Neuronal stem cell (in vitro differentiated cells): ENCODE measurements around the gene SH2D6.

ENCODE experiments used
- DNase-seq: peaks from one replicate; pipeline ENCODE4 v3.0.0-alpha.2; 2013; ENCODE audit warnings: low spot score
- H2AFZ ChIP-seq: one replicate; pipeline ENCODE4 v1.6.1; 2013; ENCODE audit warnings: mild to moderate bottlenecking, low read length, inconsistent platforms
- H2AK5ac ChIP-seq: 2 replicates; pipeline ENCODE4 v1.6.1; 2013; ENCODE audit warnings: low read depth, mild to moderate bottlenecking, inconsistent platforms, low read length, moderate library complexity, mixed read lengths
- H2BK120ac ChIP-seq: 2 replicates; pipeline ENCODE4 v1.6.1; 2013; ENCODE audit warnings: low read depth, mild to moderate bottlenecking, inconsistent platforms, low read length, moderate library complexity, mixed read lengths
- H2BK12ac ChIP-seq: one replicate; pipeline ENCODE4 v1.6.1; 2013; ENCODE audit warnings: low read length, inconsistent platforms
- H2BK15ac ChIP-seq: 2 replicates; pipeline ENCODE4 v1.6.1; 2013; ENCODE audit warnings: mild to moderate bottlenecking, low read length, inconsistent platforms, mixed read lengths
- H2BK5ac ChIP-seq: one replicate; pipeline ENCODE4 v1.6.1; 2013; ENCODE audit warnings: inconsistent platforms, mild to moderate bottlenecking, low read length, moderate library complexity
- H3K14ac ChIP-seq: one replicate; pipeline ENCODE4 v1.6.1; 2013; ENCODE audit warnings: low read length, inconsistent platforms
- H3K18ac ChIP-seq: 2 replicates; pipeline ENCODE4 v1.6.1; 2013; ENCODE audit warnings: low read length, inconsistent platforms
- H3K23ac ChIP-seq: 2 replicates; pipeline ENCODE4 v1.6.1; 2013; ENCODE audit warnings: low read depth, mild to moderate bottlenecking, mixed read lengths, low read length, inconsistent platforms; ENCODE audit not compliant: poor library complexity
- H3K27ac ChIP-seq: replicated peaks from 3 replicates; pipeline ENCODE4 v1.5.1; 2013; ENCODE audit warnings: low read length, inconsistent platforms
- H3K27me3 ChIP-seq, 3 experiments: 2 replicates each; pipeline ENCODE4 v1.6.1; 2013; ENCODE audit warnings: low read length in 3 of 3, mild to moderate bottlenecking in 2 of 3, inconsistent platforms in 1 of 3, low read depth in 1 of 3, mixed read lengths in 1 of 3, moderate library complexity in 1 of 3; ENCODE audit not compliant: control insufficient read depth in 3 of 3, insufficient read depth in 3 of 3
- H3K36me3 ChIP-seq, 2 donors: replicated peaks in 1 of 2; 2 replicates each; pipeline ENCODE4 v1.6.1; 2013; ENCODE audit warnings: low read length in 2 of 2; ENCODE audit not compliant: control insufficient read depth in 2 of 2, insufficient read depth in 2 of 2
- H3K4ac ChIP-seq: 2 replicates; pipeline ENCODE4 v1.6.1; 2013; ENCODE audit warnings: inconsistent platforms, mild to moderate bottlenecking, low read length, moderate library complexity
- H3K4me1 ChIP-seq, 2 donors: 1 replicate in 1 of 2; 2 replicates in 1 of 2; pipeline ENCODE4 v1.6.1; 2013; ENCODE audit warnings: low read length in 2 of 2, low read depth in 1 of 2; ENCODE audit not compliant: control insufficient read depth in 2 of 2, insufficient read depth in 1 of 2
- H3K4me2 ChIP-seq: one replicate; pipeline ENCODE4 v1.6.1; 2013; ENCODE audit warnings: mild to moderate bottlenecking, low read length, inconsistent platforms; ENCODE audit not compliant: insufficient read depth, poor library complexity, severe bottlenecking
- H3K4me3 ChIP-seq, 2 donors: 2 replicates each; pipeline ENCODE4 v1.5.1; 2013; ENCODE audit warnings: low read length in 2 of 2, mild to moderate bottlenecking in 2 of 2, inconsistent platforms in 1 of 2, moderate library complexity in 1 of 2
- H3K79me1 ChIP-seq: one replicate; pipeline ENCODE4 v1.6.1; 2013; ENCODE audit warnings: low read depth, mild to moderate bottlenecking, inconsistent platforms, low read length, moderate library complexity
- H3K9ac ChIP-seq: one replicate; pipeline ENCODE4 v1.6.1; 2013; ENCODE audit warnings: mild to moderate bottlenecking, low read depth, low read length, inconsistent platforms; ENCODE audit not compliant: poor library complexity
- H3K9me3 ChIP-seq, 2 donors: replicated peaks in 1 of 2; 2 replicates each; pipeline versions ENCODE3 to v1.6.1; 2013; ENCODE audit warnings: low read length in 2 of 2, mild to moderate bottlenecking in 2 of 2, inconsistent platforms in 1 of 2, low read depth in 1 of 2, mixed read lengths in 1 of 2, moderate library complexity in 1 of 2; ENCODE audit not compliant: control insufficient read depth in 2 of 2, insufficient read depth in 1 of 2
- H4K8ac ChIP-seq: one replicate; pipeline ENCODE4 v1.6.1; 2013; ENCODE audit warnings: low read depth, mild to moderate bottlenecking, inconsistent platforms, low read length, moderate library complexity
- H4K91ac ChIP-seq: one replicate; pipeline ENCODE4 v1.6.1; 2013; ENCODE audit warnings: low read length, low read depth, mild to moderate bottlenecking, inconsistent platforms; ENCODE audit not compliant: poor library complexity
- WGBS, 2 donors: extraction: QIAGEN DNeasy Blood & Tissue Kit; methylation state at CpG; one replicate each; pipeline ENCODE4 v1.1.7; 2013; ENCODE audit warnings: missing lambda C conversion rate in 2 of 2, mixed read lengths in 1 of 2; ENCODE audit not compliant: insufficient read length in 2 of 2, insufficient replicate concordance in 1 of 2; ENCODE audit errors: extremely low coverage in 2 of 2; 5-methylcytosine and 5-hydroxymethylcytosine counted together

The SH2D6 gene

GRCh38 chr2:85414761-85415553 is 3.6 kb upstream of the SH2D6 start:
- H3K79me1 ChIP-seq = no peaks in the 10 kb centered on the region
- H2BK5ac ChIP-seq = no peak overlapping the region
- H2AFZ ChIP-seq = no peak overlapping the region
- no peak overlapping the region for H2BK15ac ChIP-seq
- no peaks in the 10 kb centered on the region for H3K9me3 ChIP-seq
- H2BK12ac ChIP-seq = no peak overlapping the region
- no peak overlapping the region for H3K23ac ChIP-seq
- H3K36me3 ChIP-seq = no peaks in the 10 kb centered on the region
- no peak overlapping the region for H2BK120ac ChIP-seq
- H3K4me2 ChIP-seq = no peak overlapping the region
- H3K27me3 ChIP-seq = peaks cover 0 to 32% (median 11%) of the 10 kb centered on the region in 3 experiments
- DNase-seq = no peak
- no CpG with 5 or more reads among the region's 7 CpGs for WGBS, 2 donors
- no peak overlapping the region for H2AK5ac ChIP-seq
- H3K27ac ChIP-seq = no peak overlapping the region
- H4K91ac ChIP-seq = no peak overlapping the region
- H3K18ac ChIP-seq = no peak overlapping the region
- H3K4me3 ChIP-seq = no peak overlapping the region
- peaks cover 7 to 8% of the 10 kb centered on the region in 2 donors for H3K4me1 ChIP-seq
- no peak overlapping the region for H3K4ac ChIP-seq
- no peak overlapping the region for H3K9ac ChIP-seq
- no peak overlapping the region for H4K8ac ChIP-seq
- no peak overlapping the region for H3K14ac ChIP-seq

GRCh38 chr2:85415980-85416650 is 2.4 kb upstream of the SH2D6 start:
- no peak overlapping the region for H3K23ac ChIP-seq
- no peak overlapping the region for H3K27ac ChIP-seq
- H2BK15ac ChIP-seq = no peak overlapping the region
- H3K9me3 ChIP-seq = no peaks in the 10 kb centered on the region
- no peak overlapping the region for H2AFZ ChIP-seq
- H3K36me3 ChIP-seq = no peaks in the 10 kb centered on the region
- H4K91ac ChIP-seq = no peak overlapping the region
- H3K27me3 ChIP-seq = peaks cover 0 to 32% (median 11%) of the 10 kb centered on the region in 3 experiments
- H2BK12ac ChIP-seq = no peak overlapping the region
- H2AK5ac ChIP-seq = no peak overlapping the region
- no peak overlapping the region for H4K8ac ChIP-seq
- no peak overlapping the region for H3K4me2 ChIP-seq
- H3K4me3 ChIP-seq = no peak overlapping the region
- no CpG with 5 or more reads among the region's 12 CpGs for WGBS, 2 donors
- H3K14ac ChIP-seq = no peak overlapping the region
- no peaks in the 10 kb centered on the region for H3K79me1 ChIP-seq
- DNase-seq = no peak
- no peak overlapping the region for H3K4ac ChIP-seq
- no peak overlapping the region for H2BK120ac ChIP-seq
- H3K4me1 ChIP-seq = peaks cover 13% of the 10 kb centered on the region in 2 donors
- H3K18ac ChIP-seq = no peak overlapping the region
- H2BK5ac ChIP-seq = no peak overlapping the region
- H3K9ac ChIP-seq = no peak overlapping the region

GRCh38 chr2:85419009-85419675 is 628 bp downstream of the SH2D6 start:
- peaks cover 11 to 13% of the 10 kb centered on the region in 2 donors for H3K4me1 ChIP-seq
- peak overlapping the region; percentile 99 for H4K8ac ChIP-seq
- peak overlapping the region; percentile 63 for H2BK120ac ChIP-seq
- H3K79me1 ChIP-seq = no peaks in the 10 kb centered on the region
- H3K9me3 ChIP-seq = no peaks in the 10 kb centered on the region
- peak overlapping the region; percentile 90 for H2BK15ac ChIP-seq
- peak overlapping the region; percentile 43 for H3K14ac ChIP-seq
- H2BK12ac ChIP-seq = no peak overlapping the region
- peak overlapping the region; percentile 91 for H3K4ac ChIP-seq
- DNase-seq = no peak
- peak overlapping the region; percentile 98 for H3K18ac ChIP-seq
- H3K36me3 ChIP-seq = no peaks in the 10 kb centered on the region
- peak overlapping the region; percentile 88 for H3K9ac ChIP-seq
- H2BK5ac ChIP-seq = peak overlapping the region; percentile 91
- peak overlapping the region; percentile 87 for H3K23ac ChIP-seq
- peaks cover 0 to 19% (median under 1%) of the 10 kb centered on the region in 3 experiments for H3K27me3 ChIP-seq
- H4K91ac ChIP-seq = peak overlapping the region; percentile 67
- H2AFZ ChIP-seq = peak overlapping the region; percentile 91
- no CpG with 5 or more reads among the region's 17 CpGs for WGBS, 2 donors
- peak overlapping the region; percentile 58 to 87 for H3K4me3 ChIP-seq
- peak overlapping the region; percentile 88 for H3K4me2 ChIP-seq
- H3K27ac ChIP-seq = peak overlapping the region; percentile 74
- peak overlapping the region; percentile 89 for H2AK5ac ChIP-seq
